HG02938 (cell line): ENCODE measurements around the gene SMIM24.

Source experiments
- ATAC-seq: cut with Tn5 transposase; IDR thresholded peaks from one replicate; pipeline ENCODE4 v1.9.1; 2021; ENCODE audit warnings: mild to moderate bottlenecking, moderate library complexity; ENCODE audit not compliant: unreplicated experiment

The SMIM24 gene

DNA sequence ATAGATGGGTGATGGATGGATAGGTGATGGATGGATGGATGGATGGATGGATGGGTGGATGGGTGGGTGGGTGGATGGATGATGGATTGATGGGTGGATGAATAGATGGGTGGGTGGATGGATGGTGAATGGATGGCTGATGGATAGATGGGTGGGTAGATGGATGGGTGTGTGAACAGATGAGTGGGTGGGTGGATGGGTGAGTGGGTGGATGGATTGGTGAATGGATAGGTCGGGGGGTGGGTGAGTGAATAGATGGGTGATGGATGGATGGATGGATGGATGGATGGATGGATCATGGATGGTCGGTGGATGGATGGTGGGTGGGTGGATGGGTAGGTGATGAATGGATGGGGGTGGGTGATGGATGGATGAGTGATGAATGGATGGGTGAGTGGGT is 3.5 kb downstream of the SMIM24 start:
- no peak for ATAC-seq

DNA sequence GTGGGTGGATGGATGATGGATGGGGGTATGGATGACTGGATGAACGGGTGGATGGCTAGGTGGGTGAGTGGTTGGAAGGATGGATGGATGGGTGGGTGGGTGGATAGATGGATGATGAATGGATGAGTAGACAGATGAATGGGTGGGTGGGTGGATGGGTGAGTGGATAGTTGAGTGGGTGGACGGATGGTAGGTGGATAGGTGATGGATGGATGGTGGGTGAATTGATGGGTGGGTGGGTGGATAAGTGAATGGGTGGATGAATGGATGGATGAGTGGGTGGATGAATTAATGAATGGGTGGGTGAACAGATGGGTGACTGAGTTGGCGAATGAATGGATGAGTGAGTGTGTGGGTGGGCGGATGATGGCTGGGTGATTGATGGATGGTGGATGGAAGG is 4.9 kb downstream of the SMIM24 start:
- ATAC-seq: no peak

DNA sequence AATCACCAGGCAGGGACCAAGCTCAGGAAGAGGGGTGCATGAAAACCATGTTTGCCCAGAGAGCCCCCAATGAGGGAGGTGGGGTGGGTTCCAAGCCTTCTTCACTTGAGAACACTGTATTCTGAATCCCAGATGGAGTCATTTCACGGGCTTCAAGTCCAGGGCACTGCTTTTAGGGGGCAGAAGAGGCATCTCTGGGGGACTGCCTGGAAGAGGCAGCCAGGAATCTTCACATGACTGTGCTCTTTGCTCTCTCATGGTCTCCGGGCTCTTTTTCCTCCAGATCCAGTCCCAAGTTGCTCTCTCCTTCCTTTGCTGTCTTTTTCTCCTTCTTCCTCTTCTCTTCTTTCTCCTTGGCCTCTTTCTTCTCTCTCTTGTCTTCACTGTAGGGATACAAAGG is 5.7 kb downstream of the SMIM24 start:
- ATAC-seq: no peak

DNA sequence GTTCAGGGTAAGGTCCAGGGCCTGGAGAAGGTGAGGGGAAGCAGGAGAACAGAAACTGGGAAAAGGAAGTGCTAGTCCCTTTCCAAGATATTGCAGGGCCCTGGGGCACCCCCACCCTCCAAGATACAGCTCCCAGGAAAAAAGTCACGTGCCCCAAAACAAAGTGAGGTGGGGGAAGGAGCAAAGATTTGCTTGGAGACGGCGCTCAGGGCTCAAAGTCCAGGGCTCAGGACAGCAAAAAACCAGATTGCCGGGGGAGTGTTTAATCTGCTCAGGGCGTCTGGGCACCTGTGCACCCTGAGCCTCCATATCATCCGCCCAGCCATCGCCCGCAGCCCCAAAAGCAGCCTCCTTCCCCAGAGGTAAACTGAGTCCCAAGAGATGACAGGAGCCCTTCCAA is 6.3 kb downstream of the SMIM24 start:
- ATAC-seq: no peak

DNA sequence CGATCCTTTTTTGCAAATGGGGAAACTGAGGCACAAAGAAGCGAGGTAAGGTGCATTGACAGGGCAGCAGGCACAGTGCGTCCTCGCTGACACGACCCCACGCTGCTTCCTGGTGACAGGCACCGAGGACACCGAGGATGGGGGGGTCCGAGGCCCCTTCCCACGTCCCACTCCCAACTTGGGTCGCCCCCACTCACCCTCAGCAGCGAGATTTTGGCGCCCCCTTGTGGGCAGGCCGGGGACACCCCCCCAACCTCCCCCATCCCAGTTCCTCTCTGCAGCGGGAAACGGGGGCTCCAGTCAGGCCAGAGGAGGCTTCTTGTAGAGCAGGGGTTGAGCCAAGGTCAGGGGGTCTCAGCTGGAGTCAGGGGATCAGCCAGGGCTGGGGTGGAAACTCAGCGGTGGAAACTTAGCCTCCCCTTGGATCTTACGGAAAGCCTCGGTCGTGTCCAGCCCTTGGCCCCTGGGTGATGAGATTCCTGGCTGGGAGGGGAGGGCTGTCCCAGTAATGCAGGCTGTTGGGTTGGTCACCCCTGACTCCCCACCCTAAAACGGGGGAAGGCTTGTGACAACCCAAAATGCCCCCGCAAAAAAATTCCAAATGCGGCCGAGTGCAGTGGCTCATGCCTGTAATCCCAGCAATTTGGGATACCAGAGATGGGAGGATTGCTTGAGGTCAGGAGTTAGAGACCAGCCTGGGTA is 8.2 kb downstream of the SMIM24 start:
- no peak for ATAC-seq

DNA sequence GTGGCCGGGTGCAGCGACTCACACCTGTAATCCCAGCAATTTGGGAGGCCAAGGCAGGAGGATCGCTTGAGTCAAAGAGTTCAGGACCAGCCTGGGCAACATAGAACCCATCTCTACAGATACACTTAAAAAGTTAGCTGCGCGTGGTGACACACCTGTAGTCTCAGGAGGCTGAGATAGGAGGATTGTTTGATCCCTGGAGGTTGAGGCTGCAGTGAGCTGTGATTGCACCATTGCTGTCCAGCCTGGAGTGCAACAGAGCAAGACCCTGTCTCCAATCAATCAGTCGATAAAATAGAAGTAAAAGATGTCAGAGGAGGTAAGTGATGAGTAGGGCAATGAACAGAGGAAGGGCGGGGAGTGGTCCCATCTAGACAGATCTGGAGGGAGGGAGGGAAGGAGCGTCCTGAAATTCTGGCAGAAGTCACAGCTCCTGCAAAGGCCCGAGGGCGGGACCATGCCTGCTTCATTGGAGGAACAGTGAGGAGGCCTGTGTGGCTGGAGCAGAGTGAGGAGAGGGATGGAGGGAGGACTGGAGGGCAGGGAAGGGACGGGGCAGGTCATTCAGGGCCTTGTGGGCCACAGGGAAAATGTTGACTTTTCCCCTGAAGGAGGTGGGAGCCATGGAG is 9.7 kb downstream of the SMIM24 start:
- no peak for ATAC-seq

DNA sequence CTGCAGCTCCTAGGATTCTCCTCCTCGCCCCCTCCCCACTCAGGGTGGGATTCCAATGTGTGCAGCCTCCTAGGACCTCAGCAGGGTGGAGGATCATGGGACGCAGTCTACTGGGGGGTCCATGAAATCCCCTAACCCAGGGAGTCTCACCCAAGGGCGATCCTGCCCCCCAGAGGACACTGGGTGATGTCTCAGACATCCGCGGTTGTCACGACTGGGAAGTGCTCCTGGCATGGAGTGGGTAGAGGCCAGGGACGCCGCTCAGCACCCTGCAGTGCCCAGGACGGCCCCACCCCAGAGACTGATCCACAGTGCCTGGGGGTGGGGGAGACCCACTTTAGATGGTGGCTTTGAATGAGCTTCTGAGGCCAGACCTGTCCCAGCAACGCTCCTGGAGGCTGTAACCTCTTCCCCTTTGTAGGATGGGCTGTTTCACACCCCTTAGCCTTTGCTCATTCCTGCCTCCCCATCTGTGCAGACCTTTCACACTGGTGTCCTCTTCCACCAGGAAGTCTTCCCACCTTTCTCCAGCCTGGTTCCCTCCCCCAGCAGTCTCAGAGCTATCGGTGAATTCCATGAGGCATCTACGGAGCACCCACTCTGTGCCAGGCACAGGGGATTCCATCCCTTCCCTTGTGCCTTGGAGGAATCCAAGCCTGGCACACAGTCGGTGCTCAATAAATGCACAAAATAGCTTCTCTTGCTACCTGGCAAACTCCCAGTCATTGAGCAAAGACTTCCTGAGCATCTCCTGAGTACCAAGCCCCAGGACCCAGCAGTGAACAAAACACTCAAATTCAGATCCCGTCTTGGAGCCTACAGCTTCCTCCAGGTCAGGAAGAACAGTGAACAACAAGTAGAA is 10.5 kb downstream of the SMIM24 start:
- no peak for ATAC-seq

DNA sequence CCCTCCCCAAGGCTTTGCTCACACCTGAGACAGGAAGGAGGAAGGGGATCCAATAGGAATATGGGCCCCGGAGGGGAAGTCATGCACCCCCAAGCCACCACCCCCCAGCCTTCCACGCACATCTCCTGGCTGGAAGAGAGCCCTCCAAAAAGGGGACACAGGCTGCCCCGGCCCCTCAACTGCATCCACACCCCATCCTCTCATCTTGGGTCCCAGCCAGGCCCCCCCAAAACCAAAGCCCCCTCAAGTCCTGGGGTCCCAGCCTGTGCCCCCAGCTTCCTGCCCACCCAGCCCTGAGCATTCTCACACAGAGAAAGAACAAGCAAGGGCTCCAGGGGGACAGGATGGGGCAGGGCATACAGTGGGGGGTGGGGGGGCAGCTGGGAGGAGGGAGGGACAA is 12.1 kb downstream of the SMIM24 start:
- no peak for ATAC-seq

DNA sequence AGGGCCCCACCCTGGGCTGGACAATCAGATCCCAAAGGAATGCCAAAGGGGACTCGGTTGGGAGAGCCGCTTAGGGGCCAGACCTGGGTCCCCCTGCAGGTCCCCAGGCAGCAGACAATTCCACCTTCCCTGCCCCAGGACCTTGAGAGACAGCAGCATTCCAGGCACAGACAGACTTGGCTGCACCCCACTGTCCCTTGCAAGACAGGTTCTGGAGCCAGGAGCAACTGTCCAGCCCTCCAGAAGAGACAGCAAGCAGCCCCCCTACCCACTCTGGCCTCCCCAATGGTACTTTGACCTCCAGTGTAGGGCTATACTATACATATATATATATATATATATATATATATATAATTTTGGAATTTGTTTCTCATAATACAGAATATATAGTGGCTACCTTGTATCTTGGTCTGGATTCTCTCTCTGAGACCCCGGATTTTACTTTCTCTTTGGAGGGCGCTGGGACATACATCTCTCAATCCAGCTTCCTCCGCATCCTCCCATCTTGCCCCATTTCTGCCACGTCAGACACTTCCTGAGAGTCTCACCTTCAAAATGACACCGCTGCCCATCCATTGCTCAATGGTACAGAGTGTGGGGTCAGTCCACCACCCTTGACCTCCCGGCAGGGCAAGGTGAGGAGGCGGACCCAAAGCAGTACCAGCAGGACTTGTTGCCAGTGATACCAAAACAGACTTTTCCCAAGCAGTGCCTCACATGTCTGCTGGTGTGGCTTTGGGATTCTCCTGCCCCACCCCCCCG is 12.7 kb downstream of the SMIM24 start:
- ATAC-seq: no peak

DNA sequence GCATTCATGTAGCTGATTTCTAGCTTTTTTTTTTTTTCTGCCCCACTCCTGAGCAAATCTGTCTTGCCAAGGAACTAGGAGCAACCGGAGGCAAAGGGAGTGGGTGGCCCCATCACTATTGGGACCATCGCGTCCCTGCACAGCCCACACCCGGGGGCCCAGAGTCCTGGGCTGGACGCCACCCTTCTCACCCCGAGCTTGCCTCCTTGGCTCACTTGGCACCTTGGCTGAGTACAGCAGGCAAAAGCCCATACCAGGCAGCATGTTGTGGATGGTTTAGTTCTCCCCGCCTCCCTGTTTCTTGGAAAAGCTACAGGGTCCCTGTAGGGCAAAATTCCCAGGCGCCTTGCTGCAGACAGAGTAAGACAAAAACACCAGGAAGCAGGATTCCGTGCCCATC is 13.7 kb downstream of the SMIM24 start:
- ATAC-seq: no peak

DNA sequence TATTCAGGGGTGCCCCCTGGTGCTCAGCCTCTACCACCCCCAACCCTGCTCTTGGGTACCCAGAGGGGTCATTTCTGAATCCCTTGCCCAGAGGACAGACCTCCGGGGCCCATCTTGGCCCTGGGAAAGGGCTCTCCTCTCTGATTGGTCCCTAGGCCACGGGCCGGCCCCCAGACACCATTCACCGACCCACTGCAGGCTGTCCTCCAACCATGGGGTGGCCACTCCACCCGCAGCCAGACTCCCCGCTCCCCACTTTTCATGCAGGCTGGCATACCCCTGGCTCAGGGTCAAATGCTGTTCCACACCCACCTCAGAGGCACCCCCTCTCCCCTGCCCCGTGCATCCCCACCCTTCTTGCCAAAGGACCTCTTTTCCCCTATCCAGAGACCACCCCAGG is 14.8 kb downstream of the SMIM24 start:
- no peak for ATAC-seq

DNA sequence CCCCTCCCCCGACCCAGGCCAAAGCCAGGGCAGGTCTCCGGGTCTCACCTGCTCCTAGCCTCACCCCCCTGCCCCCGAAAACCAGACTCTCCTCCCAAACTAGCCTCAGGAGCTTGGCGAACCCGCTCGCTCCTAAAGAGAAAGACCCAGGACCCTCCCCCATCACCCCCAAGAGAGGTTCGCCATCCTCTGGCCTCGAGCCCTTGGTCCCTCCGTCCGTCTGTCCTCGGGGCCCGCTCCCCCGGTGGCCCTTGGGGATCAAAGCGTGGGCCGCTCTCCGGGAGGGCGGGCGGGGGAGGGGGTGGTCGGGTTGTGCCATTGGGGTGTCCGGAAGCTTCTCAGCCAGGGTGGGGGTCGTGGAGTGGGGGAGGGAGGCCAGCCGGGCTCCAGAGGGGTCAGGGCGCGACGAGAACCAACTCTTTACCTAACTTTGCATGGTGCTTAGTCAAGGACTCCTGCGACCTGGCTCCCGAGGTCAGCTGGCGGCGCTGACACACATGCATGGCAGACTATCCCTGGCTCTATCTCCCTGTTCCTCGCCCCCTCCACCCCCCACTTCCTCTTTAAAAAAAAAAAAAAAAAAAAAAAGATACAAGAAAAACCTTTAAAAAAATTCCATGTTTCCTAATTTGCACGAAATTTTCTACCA is 15.6 kb downstream of the SMIM24 start:
- ATAC-seq: no peak

DNA sequence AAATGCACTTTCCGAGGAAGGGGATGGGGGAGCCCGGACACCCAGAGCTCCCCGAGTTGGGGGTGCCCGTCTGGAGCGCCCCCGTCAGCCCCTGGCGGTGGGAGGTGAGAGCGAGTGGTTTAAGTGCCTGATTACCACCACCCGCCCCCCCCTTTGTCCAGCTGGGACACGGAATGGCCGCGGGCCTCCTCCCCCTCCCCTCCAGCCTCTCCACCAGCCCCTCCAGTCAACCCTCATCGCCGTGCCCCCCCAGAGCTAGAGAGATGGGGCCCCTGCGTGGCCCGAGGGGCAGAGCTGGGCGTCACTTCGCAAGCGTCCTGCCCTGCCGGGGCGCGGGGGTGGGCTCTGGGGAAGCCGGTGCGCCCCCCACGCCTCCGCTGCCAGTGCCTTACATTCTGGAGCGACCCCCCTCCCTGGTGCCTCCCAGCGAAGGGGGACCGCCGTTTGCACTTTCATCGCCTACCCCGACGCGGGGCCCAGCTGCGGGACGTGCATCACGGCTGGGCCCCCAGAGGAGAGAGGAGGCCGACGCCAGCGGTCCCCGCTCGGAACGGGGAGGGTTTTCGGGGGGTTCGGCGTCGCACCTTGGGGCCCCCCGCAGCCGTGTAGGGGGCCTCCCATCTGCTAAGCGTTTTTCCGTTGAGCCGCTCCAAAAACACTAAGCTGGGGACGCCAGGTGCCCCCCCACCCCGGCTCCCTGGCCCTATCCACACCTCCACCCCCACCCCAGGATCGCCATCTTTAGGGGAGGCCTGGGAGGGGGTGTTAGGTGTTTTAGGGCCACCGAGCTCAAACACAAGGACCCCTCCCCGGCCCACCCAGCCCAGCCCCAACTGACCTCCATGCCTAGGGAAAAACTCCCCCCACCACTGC is 16.4 kb downstream of the SMIM24 start:
- ATAC-seq: no peak

DNA sequence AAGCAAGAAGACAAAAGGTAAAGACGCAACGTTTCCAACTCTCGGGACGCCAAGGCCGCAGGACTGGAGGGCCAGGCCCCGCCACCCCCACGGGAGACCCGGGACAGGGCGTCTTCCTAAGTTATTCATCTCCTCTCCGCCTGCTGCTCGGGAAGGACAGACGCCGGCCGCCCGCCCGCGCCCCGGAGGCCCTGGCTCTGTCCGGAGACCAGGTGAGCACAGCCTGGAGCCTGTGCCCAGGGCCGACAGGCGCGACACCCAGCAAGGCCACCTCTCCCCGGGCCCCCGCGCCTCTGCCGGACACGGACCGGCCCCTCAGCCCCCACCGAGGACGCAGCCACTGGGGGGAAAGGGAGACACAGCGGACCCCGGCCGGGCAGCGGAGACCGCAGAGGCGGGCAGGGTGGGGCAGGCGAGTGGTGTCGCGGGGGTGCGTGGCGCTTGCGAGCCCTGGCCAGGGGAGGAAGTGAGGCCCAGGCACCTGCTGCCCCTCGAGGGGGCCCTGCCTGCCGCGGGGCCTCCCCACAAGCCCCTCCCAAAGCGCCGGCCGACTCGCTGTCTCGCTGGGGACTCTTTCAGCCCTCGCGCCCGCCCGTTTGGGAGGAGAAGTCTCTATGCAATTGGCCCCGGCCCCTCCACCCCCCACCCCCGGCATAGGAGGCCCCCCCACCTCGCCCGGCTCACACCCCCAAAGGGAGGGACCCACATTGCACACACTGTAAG is 17.2 kb downstream of the SMIM24 start:
- no peak for ATAC-seq

DNA sequence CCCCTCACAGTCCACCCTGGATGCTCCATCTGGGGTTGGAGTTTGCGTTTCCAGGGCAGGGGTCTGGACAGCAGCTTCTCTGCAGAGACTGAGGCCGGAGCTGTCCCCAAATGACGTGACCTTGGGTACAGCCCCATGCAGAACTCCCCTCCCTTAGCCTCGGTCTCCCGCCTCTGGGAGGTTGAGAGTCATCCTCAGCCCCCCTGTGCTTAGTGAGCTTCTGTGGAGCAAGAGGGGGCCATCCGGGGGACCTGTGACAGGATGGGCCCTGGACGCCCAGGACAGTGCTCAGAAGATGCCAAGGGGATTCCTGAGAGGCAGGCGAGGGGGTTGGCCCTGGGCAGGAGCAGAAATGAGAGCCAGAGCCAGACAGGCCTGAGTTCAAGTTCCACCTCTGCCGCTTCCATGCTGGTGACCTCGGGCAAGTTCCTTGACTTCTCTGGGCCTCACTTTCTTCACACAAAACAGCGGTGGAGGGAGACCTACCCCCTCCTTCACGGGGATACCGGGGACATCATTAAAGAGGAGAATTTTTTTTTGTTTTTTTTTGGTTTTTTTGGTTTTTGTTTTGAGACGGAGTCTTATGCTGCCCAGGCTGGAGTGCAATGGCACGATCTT is 20.3 kb downstream of the SMIM24 start:
- no peak for ATAC-seq

DNA sequence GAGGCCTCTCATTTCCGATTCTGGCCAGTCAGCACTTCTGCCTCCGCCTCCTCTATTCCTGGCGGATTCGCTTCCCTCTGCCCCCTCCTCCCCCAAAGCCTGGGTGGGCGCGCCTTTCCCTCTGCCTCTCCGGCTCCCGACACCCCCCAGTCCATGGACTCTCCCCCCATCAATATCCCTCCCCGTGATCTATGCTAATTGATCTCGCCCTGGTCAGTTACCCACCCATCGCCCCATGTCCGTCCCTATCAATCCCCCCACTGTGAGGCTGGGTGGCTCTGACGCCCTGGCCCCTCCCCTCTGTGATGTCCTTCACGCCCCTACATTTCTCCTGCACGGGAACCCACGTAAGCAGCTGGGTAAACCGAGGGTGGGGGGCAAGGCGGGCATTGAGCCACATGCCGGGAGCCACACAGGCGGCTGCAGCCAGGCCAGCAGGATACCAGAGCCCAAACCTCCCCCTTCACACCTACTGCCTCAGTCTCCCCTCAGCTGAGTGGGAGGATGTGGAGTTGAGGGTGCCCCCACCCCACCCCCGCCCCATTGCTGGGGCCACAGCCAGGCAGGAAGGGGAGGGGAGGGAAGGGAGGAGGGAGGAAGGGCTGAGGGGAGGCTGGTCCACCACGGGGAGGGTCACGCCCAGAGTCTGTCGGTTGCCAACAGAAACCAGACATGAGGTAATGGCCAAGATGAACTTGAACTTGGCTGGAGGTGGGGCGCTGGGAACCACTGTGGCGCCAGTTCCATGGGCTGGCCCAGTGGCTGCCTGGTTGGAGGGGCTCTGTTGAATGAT is 21.0 kb downstream of the SMIM24 start:
- no peak for ATAC-seq

DNA sequence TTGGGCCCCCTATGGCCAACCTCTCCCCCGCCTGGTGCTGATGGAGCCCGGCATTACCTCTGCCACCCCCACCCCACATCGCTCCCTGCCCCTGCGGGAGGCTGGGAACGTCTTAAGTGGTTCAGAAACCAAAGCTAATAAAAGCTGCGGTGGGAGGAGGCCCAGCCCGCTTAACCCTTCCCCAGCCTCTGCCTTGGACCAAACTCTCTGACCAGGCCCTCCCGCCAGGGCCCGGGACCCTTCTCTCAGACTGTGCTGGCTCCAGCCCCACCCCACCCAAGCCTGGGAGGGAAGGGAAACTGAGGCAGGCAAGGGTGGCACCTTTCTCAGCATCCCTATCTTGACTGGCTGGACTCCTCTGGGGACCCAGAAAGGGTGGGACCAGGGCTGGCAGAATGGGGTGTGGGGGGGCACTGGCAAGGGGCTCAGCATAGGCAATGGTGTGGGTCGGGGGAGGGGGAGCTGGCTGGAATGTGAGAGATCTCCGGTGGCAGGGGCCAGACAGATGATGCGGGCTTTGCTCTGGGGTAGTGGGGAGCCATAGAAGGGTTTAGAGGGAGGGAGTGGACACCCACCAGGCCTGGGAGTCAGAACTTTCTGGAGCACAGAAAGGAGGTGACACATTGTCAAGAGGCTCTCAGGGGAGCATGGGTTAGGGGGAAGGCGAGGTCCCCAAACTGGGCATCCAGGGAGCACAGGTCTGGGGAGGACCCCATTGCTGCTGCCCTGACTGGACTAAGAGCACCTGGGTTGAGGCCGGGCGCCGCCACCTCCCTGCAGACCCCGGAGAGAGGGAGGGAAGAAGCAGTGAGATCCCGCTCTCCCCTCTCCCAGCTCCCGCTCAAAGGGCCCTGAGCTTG is 21.9 kb downstream of the SMIM24 start:
- ATAC-seq: no peak
